Ascending aorta (tissue), 2 donors: ENCODE data around the gene MYO9A. TPM values are rescaled to one million over a fixed set of nuclear protein-coding genes. Genes with fewer than 3 reads are reported as not detected.

Source experiments
- DNase-seq, 2 donors: peaks; one replicate each; pipeline ENCODE4 v3.0.0-alpha.2; 2019; ENCODE audit warnings: low spot score in 2 of 2
- H3K27ac ChIP-seq, 2 donors: fragments of 200-600 bp; sonication (generic); one replicate each; pipeline ENCODE4 v1.5.1; 2016 to 2017; ENCODE audit warnings: mild to moderate bottlenecking in 1 of 2
- H3K27me3 ChIP-seq: fragments of 200-600 bp; sonication (generic); one replicate; pipeline ENCODE4 v1.5.1; 2017
- H3K36me3 ChIP-seq, 2 donors: fragments of 200-600 bp; sonication (generic); one replicate each; pipeline ENCODE4 v1.5.1; 2016
- H3K4me1 ChIP-seq, 2 donors: fragments of 200-600 bp; sonication (generic); one replicate each; pipeline ENCODE4 v1.5.1; 2016 to 2017; ENCODE audit warnings: mild to moderate bottlenecking in 1 of 2
- H3K4me3 ChIP-seq, 2 donors: fragments of 200-600 bp; sonication (generic); one replicate each; pipeline ENCODE4 v1.5.1; 2016 to 2017; ENCODE audit warnings: mild to moderate bottlenecking in 1 of 2
- H3K9me3 ChIP-seq, 2 donors: fragments of 200-600 bp; sonication (generic); one replicate each; pipeline ENCODE4 v1.5.1; 2016
- intact Hi-C: fragments of 100-400 bp; cut with DNase I; formaldehyde crosslinking; loops from one replicate; pipeline ENCODE4 v1.15.1; 2023
- total RNA-seq: library from RNA; depleted of rRNA; stranded (reverse); fragments of >200 nt; gene quantifications from one replicate; pipeline ENCODE4 v1.1.0, GENCODE V29; 2016
- TF ChIP-seq, protein P1 (sequence below), 3 experiments: fragments of 200-600 bp in 2 of 3; fragments of 450-650 bp in 1 of 3; sonication (generic) in 2 of 3; IDR thresholded peaks; one replicate each; pipeline ENCODE4 v1.5.1; 2016 to 2019; ENCODE audit warnings: antibody characterized with exemption in 3 of 3, mild to moderate bottlenecking in 1 of 3, moderate library complexity in 1 of 3

MYO9A gene
- total RNA-seq, 1 donor from 2014 or later = 128 TPM

DNA sequence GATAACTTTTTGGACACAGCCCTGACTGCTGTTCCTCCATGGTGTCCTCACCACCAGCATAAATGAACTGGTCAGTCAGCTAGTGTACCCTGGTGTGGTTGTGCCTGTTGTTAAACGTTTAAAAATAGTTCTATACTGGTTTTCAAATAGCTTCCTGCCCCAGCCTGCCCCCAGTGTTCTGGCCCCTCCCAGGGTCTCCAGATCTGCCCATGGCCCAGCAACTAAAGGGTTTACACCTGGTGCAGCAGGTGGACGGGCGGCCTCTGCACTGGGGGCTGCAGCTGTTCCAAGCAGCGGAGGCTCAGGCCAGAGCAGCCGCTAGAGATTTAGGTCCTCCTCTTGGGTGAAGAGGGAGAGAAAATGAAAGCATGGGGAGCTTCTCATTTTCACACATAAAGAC lies 313.7 kb downstream of the MYO9A start:
- no peaks in the 10 kb centered on the region for H3K36me3 ChIP-seq
- H3K4me1 ChIP-seq = peaks cover 0 to 7% of the 10 kb centered on the region in 2 donors
- TF ChIP-seq, protein P1, sequence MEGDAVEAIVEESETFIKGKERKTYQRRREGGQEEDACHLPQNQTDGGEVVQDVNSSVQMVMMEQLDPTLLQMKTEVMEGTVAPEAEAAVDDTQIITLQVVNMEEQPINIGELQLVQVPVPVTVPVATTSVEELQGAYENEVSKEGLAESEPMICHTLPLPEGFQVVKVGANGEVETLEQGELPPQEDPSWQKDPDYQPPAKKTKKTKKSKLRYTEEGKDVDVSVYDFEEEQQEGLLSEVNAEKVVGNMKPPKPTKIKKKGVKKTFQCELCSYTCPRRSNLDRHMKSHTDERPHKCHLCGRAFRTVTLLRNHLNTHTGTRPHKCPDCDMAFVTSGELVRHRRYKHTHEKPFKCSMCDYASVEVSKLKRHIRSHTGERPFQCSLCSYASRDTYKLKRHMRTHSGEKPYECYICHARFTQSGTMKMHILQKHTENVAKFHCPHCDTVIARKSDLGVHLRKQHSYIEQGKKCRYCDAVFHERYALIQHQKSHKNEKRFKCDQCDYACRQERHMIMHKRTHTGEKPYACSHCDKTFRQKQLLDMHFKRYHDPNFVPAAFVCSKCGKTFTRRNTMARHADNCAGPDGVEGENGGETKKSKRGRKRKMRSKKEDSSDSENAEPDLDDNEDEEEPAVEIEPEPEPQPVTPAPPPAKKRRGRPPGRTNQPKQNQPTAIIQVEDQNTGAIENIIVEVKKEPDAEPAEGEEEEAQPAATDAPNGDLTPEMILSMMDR (IDR thresholded peaks at IDR 0.05) = no peak
- H3K9me3 ChIP-seq = no peaks in the 10 kb centered on the region
- H3K27ac ChIP-seq = no peak overlapping the region
- no peak for DNase-seq
- H3K27me3 ChIP-seq = no peaks in the 10 kb centered on the region
- H3K4me3 ChIP-seq = no peak overlapping the region
- intact Hi-C loops = loop anchor here (5.0 to 10.0 kb wide), 4 partner anchors 152 to 912 kb away; partner anchors contain the start of genes LRRC49 and THAP10

DNA sequence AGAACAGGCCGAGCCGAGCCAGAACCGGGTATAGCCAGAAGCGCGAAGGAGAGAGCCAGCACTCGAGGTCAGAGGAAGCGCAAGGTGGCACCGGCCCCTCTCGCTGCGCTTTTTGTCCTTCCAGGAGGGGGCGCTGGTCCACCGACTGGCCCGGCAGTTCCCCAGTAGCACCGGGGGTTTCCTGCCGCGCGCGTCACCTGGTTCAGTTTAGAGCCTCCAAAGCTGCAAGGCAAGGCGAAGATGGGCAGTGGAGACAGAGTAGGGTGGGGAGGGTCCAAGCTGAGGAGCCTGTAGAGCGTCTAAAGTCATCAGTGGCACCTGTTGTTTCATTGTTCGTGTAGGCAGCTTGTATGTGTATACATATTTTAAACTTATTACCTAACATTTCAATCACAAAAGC lies 315.2 kb downstream of the MYO9A start:
- TF ChIP-seq, protein P1 (IDR thresholded peaks at IDR 0.05) = peak in 1 of 3 experiments; percentile 11
- Histone ChIP-seq H3K9me3 (no peaks in the 10 kb centered on the region), H3K36me3 (no peaks in the 10 kb centered on the region), H3K27ac (no peak overlapping the region), H3K4me1 (peaks cover 0 to 7% of the 10 kb centered on the region in 2 donors), H3K27me3 (no peaks in the 10 kb centered on the region), H3K4me3 (no peak overlapping the region)
- intact Hi-C loops = loop anchor here (5.0 to 10.0 kb wide), 4 partner anchors 150 to 910 kb away; partner anchors contain the start of genes LRRC49 and THAP10
- peak in 1 of 2 donors; percentile 56 for DNase-seq

DNA sequence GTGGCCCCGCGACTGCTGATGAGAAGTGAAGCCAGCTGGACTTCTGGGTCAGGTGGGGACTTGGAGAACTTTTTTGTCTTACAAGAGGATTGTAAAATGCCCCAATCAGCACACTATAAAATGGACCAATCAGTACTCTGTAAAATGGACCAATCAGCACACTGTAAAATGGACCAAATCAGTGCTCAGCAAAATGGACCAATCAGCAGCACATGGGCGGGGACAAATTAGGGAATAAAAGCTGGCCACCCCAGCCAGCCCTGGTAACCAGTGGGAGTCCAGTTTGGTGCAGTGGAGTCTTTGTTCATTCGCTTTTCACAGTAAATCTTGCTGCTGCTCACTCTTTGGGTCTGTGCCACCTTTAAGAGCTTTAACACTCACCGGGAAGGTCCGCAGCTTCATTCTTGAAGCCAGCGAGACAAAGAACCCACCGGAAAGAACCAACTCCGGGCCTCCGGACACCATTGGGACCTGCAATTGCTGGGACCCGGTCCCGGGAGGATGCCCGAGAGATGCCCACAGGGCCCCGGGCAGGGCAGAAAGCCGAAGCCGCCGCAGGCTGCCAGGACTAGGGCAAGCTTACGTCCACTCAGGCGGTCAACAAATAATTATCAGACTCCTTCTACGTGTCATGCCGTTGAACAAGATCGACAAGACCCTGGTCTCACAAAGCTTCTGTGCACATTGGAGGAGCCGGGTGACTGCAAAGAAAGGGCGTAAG lies 315.9 kb downstream of the MYO9A start:
- H3K27me3 ChIP-seq = no peaks in the 10 kb centered on the region
- TF ChIP-seq, protein P1 (IDR thresholded peaks at IDR 0.05) = no peak

DNA sequence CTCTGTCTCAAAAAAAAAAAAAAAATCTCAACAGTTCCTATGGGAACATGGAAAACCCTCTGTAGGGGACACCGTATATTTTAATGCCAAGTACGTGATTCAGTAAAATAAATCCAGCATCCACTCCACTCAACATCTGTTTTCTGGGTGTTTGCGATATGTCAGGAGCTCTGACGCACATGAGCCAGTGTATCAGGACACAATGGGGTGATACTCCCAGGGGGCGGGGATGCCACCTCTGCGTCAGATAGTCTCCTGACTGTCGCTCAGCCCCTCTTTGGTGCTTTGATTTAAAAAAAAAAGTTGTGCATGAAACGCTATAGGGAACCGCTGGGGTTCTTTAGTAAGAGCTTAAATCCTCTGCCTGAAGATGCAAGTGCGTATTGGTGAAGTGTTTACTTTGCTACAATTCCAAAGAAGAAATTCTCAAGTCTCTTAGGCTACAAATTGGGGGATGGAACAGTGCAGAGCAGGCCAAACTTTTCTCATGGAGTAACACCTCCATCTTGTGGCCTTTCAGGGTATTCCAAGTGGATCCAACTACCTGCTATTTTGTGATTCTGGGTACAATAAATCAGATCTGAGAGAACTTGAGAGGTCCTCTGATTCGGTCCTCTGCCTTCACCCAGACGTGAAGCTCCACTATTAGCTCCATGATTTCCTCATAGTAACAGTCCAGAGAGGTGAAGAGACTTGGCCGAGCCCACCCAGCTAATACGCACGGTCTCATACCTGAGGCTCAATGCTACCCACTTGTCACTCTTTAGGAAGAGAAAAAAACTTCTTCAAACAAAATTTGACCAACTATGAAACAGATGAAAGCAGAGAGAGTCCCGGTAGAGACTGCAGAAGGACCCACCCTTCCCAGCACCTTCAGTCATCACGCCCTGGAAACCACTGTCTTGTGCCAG lies 316.9 kb downstream of the MYO9A start:
- TF ChIP-seq, protein P1 (IDR thresholded peaks at IDR 0.05) = peak; percentile 81 to 89 (median 81)
- Histone ChIP-seq H3K27me3 (no peaks in the 10 kb centered on the region), H3K27ac (no peak overlapping the region), H3K4me3 (no peak overlapping the region), H3K36me3 (no peaks in the 10 kb centered on the region), H3K9me3 (no peaks in the 10 kb centered on the region), H3K4me1 (no peaks in the 10 kb centered on the region)
- intact Hi-C loops = loop anchor here (1.0 to 10.0 kb wide), 9 partner anchors 21 to 909 kb away; partner anchors contain the start of genes LRRC49 and THAP10
- no peak for DNase-seq

More for the DNA sequence above, 315.9 kb downstream of the MYO9A start:
- Histone ChIP-seq H3K4me3 (no peak overlapping the region), H3K4me1 (peaks cover 0 to 6% of the 10 kb centered on the region in 2 donors), H3K36me3 (no peaks in the 10 kb centered on the region), H3K9me3 (no peaks in the 10 kb centered on the region), H3K27ac (no peak overlapping the region)
- DNase-seq = peak in 1 of 2 donors; percentile 40
- intact Hi-C loops = loop anchor here (1.0 to 10.0 kb wide), 8 partner anchors 49 to 910 kb away; partner anchors contain the start of genes LRRC49 and THAP10

DNA sequence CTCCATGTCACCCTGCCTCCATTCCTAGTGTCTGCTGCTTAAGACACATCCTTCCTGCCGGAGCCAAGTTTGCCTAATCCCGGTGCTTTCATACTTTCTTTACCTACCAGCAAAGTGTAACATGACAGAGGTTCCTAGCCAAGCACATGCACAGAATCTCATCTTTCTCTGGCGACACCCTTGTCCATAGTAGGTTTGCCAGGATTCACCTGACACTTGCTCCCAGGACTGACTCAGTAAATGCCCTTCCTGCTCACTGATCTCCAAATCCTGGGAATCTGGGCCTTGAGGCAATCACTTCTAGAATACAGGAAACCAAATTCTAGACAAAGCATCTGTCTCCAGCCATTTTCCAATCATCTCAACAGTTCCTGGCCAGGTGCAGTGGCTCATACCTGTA lies 317.8 kb downstream of the MYO9A start:
- no peaks in the 10 kb centered on the region for H3K4me1 ChIP-seq
- H3K4me3 ChIP-seq = no peak overlapping the region
- no peaks in the 10 kb centered on the region for H3K36me3 ChIP-seq
- no peaks in the 10 kb centered on the region for H3K9me3 ChIP-seq
- TF ChIP-seq, protein P1 (IDR thresholded peaks at IDR 0.05) = no peak
- DNase-seq = peak in 1 of 2 donors; percentile 37
- H3K27ac ChIP-seq = no peak overlapping the region
- intact Hi-C loops = loop anchor here (1.0 to 10.0 kb wide), 7 partner anchors 20 to 908 kb away; partner anchors contain the start of genes LRRC49 and THAP10
- H3K27me3 ChIP-seq = no peaks in the 10 kb centered on the region
